GM23248 (cell line): ENCODE results near the gene KLRC4. TPM values are rescaled to one million over a fixed set of nuclear protein-coding genes. Genes with fewer than 3 reads are reported as not detected.
"Not testable (repeated sequence)": the region's sequence is repeated elsewhere in the genome, so short reads cannot be mapped to it uniquely, and the experiment has no call there.

Experiments used
- DNase-seq: peaks from one replicate; pipeline ENCODE4 v3.0.0-alpha.2; 2015
- H2AFZ ChIP-seq: fragments of 200-600 bp; sonication (generic); 2 replicates; pipeline ENCODE4 v1.6.1; 2016; ENCODE audit warnings: antibody characterized with exemption
- H3F3A ChIP-seq: fragments of 200-600 bp; sonication (generic); 2 replicates; pipeline ENCODE4 v1.6.1; 2016; ENCODE audit warnings: mild to moderate bottlenecking, antibody characterized with exemption, mixed run types; ENCODE audit not compliant: insufficient read depth
- H3K27ac ChIP-seq: fragments of 200-600 bp; sonication (generic); 2 replicates; pipeline ENCODE4 v1.5.1; 2016; ENCODE audit warnings: mild to moderate bottlenecking
- H3K27me3 ChIP-seq: fragments of 200-600 bp; sonication (generic); replicated peaks from 2 replicates; pipeline ENCODE4 v1.6.1; 2016; ENCODE audit warnings: mild to moderate bottlenecking; ENCODE audit not compliant: insufficient read depth
- H3K36me3 ChIP-seq: fragments of 200-600 bp; sonication (generic); 2 replicates; pipeline ENCODE4 v1.6.1; 2016; ENCODE audit warnings: low read depth, mild to moderate bottlenecking
- H3K4me1 ChIP-seq: fragments of 200-600 bp; sonication (generic); 2 replicates; pipeline ENCODE4 v1.6.1; 2016; ENCODE audit warnings: mild to moderate bottlenecking; ENCODE audit not compliant: insufficient read depth
- H3K4me2 ChIP-seq: fragments of 200-600 bp; sonication (generic); one replicate; pipeline ENCODE4 v1.6.1; 2016; ENCODE audit warnings: mild to moderate bottlenecking; ENCODE audit not compliant: unreplicated experiment
- H3K4me3 ChIP-seq: fragments of 200-600 bp; sonication (generic); 2 replicates; pipeline ENCODE4 v1.5.1; 2016; ENCODE audit warnings: mild to moderate bottlenecking
- H3K79me2 ChIP-seq: fragments of 200-600 bp; sonication (generic); 2 replicates; pipeline ENCODE4 v1.6.1; 2016; ENCODE audit warnings: mild to moderate bottlenecking; ENCODE audit not compliant: insufficient read depth
- H3K9ac ChIP-seq: fragments of 200-600 bp; sonication (generic); 2 replicates; pipeline ENCODE4 v1.6.1; 2016; ENCODE audit warnings: mild to moderate bottlenecking
- H3K9me2 ChIP-seq: fragments of 200-600 bp; sonication (generic); 2 replicates; pipeline ENCODE4 v1.6.1; 2016; ENCODE audit warnings: mixed run types, mild to moderate bottlenecking, moderate library complexity; ENCODE audit not compliant: insufficient read depth
- H3K9me3 ChIP-seq: fragments of 200-600 bp; sonication (generic); one replicate; pipeline ENCODE4 v1.6.1; 2017; ENCODE audit warnings: low read depth
- H4K20me1 ChIP-seq: fragments of 200-600 bp; sonication (generic); 2 replicates; pipeline ENCODE4 v1.6.0; 2016; ENCODE audit not compliant: insufficient read depth
- EZH2 ChIP-seq: fragments of 200-600 bp; sonication (generic); IDR thresholded peaks from 2 replicates; pipeline ENCODE4 v1.6.1; 2018; ENCODE audit warnings: antibody characterized with exemption, mild to moderate bottlenecking; ENCODE audit not compliant: insufficient read depth, poor library complexity, severe bottlenecking
- EZH2phosphoT487 ChIP-seq: fragments of 200-600 bp; sonication (generic); IDR thresholded peaks from 2 replicates; pipeline ENCODE4 v1.6.1; 2018; ENCODE audit warnings: antibody characterized with exemption, moderate library complexity, mild to moderate bottlenecking, low read depth; ENCODE audit not compliant: insufficient read depth
- WGBS, 2 experiments: methylation state at CpG; one replicate each; pipeline ENCODE4 v1.1.6; 2015 to 2017; ENCODE audit warnings: low lambda C conversion rate in 2 of 2, low coverage in 1 of 2; ENCODE audit errors: missing lambda C conversion rate in 2 of 2; 5-methylcytosine and 5-hydroxymethylcytosine counted together
- in situ Hi-C: fragments of 300-500 bp; cut with MboI; formaldehyde crosslinking; loops from 2 replicates; pipeline ENCODE4 v1.15.0; 2020
- polyA plus RNA-seq: library from polyadenylated mRNA; unstranded; fragments of >200 nt; fragmentation: Nextera tagmentation; extraction: Ambion mirVana; gene quantifications from 2 replicates; pipeline ENCODE4 v1.2.1, GENCODE V29; 2016
- total RNA-seq: library from RNA; depleted of rRNA; stranded (reverse); fragments of >200 nt; shearing (Covaris generic); gene quantifications from 2 replicates; pipeline ENCODE4 v1.2.3, GENCODE V29; 2014

Gene KLRC4
- total and polyA plus RNA-seq, 2 experiments from 2014 or later: not detected

DNA sequence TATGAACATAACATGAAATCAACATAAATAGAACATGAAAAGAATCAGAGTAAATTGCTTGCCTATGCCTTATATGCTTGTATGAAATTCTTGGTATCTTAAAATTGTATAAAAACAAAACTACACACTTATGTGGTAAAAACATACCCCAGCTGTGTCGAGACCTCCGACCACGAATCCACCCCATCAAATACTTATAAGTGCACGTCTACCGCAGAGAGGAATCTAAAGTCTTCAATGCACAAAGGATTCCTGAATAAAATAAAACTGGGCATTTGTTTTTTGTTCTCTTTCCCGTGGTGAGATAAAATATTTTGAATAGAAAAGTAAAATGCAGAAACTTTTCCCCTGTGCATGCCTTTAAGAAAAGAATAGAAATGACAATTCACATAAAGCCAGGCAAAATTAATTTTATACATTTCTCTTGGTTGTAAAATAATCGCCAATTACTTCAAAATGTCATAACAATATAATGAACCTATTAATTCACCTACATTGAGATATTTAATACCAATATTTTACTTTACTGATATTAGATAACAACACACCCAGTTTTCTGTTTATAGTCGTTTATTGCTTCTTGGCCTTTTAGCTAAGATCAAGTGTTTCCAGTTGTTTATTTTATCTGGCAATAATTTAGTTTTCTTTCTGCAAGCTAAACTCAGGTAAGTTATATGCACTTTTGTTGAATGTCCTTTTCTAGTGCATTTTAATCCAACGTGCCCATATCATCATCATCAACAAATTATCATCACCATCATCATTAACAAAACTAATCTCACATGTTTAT, 20.7 kb downstream of the KLRC4 start:
- DNase-seq: no peak
- TF ChIP-seq EZH2 (no peak), EZH2phosphoT487 (no peak)
- in situ Hi-C loops: no loop called here
- no peaks in the 10 kb centered on the region for H4K20me1 ChIP-seq
- no peak overlapping the region for H3K9ac ChIP-seq
- H3K4me1 ChIP-seq: peaks cover 28% of the 10 kb centered on the region
- H3K4me2 ChIP-seq: no peak overlapping the region
- H3K79me2 ChIP-seq: no peaks in the 10 kb centered on the region
- H3K27me3 ChIP-seq: no peaks in the 10 kb centered on the region
- H3K36me3 ChIP-seq: no peaks in the 10 kb centered on the region
- 77 to 79% methylated on average over 9 of the region's 9 CpGs for WGBS, 2 experiments
- no peak overlapping the region for H3K27ac ChIP-seq
- no peaks in the 10 kb centered on the region for H3K9me3 ChIP-seq
- no peak overlapping the region for H2AFZ ChIP-seq
- H3K9me2 ChIP-seq: no peaks in the 10 kb centered on the region
- H3K4me3 ChIP-seq: no peak overlapping the region
- 0 out of 2 replicates have a peak, but pooled peaks cover 9% of the 10 kb centered on the region for H3F3A ChIP-seq

DNA sequence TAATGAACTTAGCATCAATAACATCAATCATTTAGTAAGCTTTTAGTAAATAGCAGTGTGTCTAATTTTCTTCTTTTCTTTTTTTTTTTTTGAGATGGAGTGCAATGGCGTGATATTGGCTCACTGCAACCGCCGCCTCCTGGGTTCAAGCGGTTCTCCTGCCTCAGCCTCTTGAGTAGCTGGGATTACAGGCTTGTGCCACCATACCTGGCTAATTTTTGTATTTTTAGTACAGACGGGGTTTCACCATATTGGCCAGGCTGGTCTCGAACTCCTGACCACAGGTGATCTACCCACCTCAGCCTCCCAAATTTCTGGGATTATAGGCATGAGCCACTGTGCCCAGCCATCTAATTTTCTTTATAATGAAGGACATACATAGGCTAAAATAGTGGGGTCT, 22.1 kb downstream of the KLRC4 start:
- H2AFZ ChIP-seq, H3F3A ChIP-seq, in situ Hi-C loops, H3K9me2 ChIP-seq, H3K9ac ChIP-seq, H3K4me2 ChIP-seq, H3K9me3 ChIP-seq, DNase-seq, H3K4me3 ChIP-seq, H3K36me3 ChIP-seq, H3K79me2 ChIP-seq, H4K20me1 ChIP-seq, H3K27me3 ChIP-seq, H3K27ac ChIP-seq: not testable (repeated sequence)
- peaks cover 21% of the 10 kb centered on the region for H3K4me1 ChIP-seq
- 85 to 93% methylated on average over 6 of the region's 6 CpGs for WGBS, 2 experiments

DNA sequence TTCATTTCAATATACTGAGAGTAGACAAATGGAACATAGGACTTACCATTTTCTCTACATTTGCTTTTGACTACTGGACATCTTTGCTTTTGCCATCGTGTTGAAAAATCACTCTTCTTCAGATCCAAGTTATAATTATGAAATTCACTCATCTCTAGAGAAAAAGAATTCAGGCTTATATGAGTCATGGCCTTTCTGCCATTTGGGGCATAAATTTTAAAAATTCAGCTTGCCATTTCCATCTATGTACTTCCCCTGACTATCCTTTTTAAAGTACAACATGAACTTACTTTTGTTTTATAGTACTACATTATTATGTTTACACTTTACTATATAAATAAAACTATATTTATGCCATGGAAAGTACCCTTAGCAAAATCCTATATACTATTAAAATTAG, 22.7 kb downstream of the KLRC4 start:
- Histone ChIP-seq H3K4me2 (no peak overlapping the region), H4K20me1 (no peaks in the 10 kb centered on the region), H3K79me2 (no peaks in the 10 kb centered on the region), H3K9me3 (no peaks in the 10 kb centered on the region), H3F3A (0 out of 2 replicates have a peak, but pooled peaks cover 9% of the 10 kb centered on the region), H3K4me3 (no peak overlapping the region), H3K27ac (no peak overlapping the region), H3K9ac (no peak overlapping the region), H3K9me2 (no peaks in the 10 kb centered on the region), H3K36me3 (no peaks in the 10 kb centered on the region), H3K4me1 (peaks cover 15% of the 10 kb centered on the region), H2AFZ (no peak overlapping the region), H3K27me3 (no peaks in the 10 kb centered on the region)
- in situ Hi-C loops: no loop called here
- WGBS, 2 experiments: 18 to 22% methylated on average over 1 of the region's 1 CpG
- no peak for DNase-seq
- TF ChIP-seq EZH2 (no peak), EZH2phosphoT487 (no peak)

DNA sequence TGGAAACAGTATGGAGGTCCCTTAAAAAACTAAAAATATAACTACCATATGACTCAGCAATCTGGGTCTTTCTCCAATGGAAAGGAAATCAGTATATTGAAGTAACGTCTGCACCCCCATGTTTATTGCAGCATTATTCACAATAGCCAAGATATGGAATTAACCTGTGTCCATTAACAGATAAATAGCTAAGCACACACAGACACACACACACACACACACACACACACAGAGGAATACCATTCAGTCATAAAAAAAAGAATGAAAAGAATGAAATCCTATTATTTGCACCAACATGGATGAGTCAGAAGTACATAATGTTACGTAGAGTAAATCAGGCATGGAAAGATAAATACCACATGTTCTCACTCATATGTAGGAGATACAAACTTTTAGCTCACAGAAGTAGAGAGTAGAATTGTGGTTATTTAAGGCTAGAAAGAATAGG, 24.4 kb downstream of the KLRC4 start:
- Histone ChIP-seq H3K27ac (no peak overlapping the region), H3F3A (0 out of 2 replicates have a peak, but pooled peaks cover 9% of the 10 kb centered on the region), H3K27me3 (no peaks in the 10 kb centered on the region), H2AFZ (no peak overlapping the region), H3K4me2 (no peak overlapping the region), H3K4me1 (peaks cover 11% of the 10 kb centered on the region; the same call in 1 of the 2 replicates), H3K9me3 (no peaks in the 10 kb centered on the region), H3K9me2 (no peaks in the 10 kb centered on the region), H3K36me3 (no peaks in the 10 kb centered on the region), H3K9ac (no peak overlapping the region), H4K20me1 (no peaks in the 10 kb centered on the region), H3K79me2 (no peaks in the 10 kb centered on the region), H3K4me3 (no peak overlapping the region)
- in situ Hi-C loops: no loop called here
- WGBS, 2 experiments: 11% methylated on average over 2 of the region's 2 CpGs
- DNase-seq: peak; percentile 73
- TF ChIP-seq EZH2 (no peak), EZH2phosphoT487 (no peak)
